Bronchial smooth muscle cell (primary cell): ENCODE results near the gene MED29. TPM values are rescaled to one million over a fixed set of nuclear protein-coding genes. Genes with fewer than 3 reads are reported as not detected.

Experiments
- total RNA-seq: library from RNA; depleted of rRNA; stranded (reverse); fragments of >200 nt; gene quantifications from 2 replicates; pipeline ENCODE4 v1.2.1, GENCODE V29; 2014

MED29 gene, protein sequence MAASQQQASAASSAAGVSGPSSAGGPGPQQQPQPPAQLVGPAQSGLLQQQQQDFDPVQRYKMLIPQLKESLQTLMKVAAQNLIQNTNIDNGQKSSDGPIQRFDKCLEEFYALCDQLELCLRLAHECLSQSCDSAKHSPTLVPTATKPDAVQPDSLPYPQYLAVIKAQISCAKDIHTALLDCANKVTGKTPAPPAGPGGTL
- 12.8 and 19.1 TPM in 2 replicates for total RNA-seq

GRCh38 chr19:39390751-39391437 lies at the start of gene MED29, which contains the start of gene PAF1:
MED29 (plus strand) TSS chr19:39391378; CDS start chr19:39391423, 45 bp downstream.
PAF1 (minus strand) TSS chr19:39391106; CDS start chr19:39390864, 242 bp downstream.

GRCh38 chr19:39341719-39342604 lies 49.2 kb upstream of the MED29 start, which contains the start of gene SAMD4B:
SAMD4B (plus strand) TSS chr19:39342421; CDS start chr19:39356894, 14,473 bp downstream.

GRCh38 chr19:39406656-39407409 lies 15.7 kb downstream of the MED29 start, which contains the start of gene ZFP36:
ZFP36 (plus strand) TSS chr19:39406847; CDS start chr19:39406905, 58 bp downstream.

DNA sequence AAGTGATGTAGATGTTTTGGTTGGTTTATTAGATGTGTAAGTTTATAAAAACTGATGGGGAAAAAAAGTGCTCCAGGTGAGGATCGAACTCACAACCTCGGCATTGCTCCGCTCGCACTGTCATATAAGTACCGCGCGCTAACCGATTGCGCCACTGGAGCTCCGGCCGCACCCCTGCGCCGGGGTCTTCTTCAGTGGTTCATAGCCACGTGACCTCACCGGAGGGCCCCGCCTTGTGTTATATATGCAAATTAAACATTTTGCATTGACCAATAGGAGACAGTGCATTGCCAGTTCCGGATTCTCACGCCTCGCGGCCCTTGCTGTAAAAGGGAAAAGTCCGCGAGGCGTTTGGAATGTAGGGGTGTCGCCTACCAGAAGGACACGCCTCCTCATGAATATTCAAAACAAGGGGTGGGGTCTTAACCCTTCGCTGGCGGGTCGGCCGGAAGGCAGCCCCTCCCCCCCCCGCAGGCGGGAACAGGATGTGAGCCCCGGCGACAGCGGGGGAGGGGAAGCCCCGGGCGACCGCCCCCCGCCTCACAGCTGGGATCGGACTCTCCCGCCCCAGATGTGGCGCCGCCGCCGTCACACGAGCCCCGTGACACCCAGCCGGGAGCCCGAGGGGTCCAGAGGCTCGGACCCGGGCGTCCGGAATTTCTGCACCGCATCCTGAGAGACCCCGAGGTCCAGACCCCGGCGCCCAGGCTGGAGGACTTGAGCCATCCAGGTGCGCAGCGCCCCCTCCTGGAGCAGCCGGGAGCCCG lies 21.1 kb downstream of the MED29 start, which contains the start of gene PLEKHG2:
Gene PLEKHG2 (plus strand): TSS at position 570 of the 767 bp plus-strand sequence. CDS start 1,418 bp downstream, outside the sequence.

DNA sequence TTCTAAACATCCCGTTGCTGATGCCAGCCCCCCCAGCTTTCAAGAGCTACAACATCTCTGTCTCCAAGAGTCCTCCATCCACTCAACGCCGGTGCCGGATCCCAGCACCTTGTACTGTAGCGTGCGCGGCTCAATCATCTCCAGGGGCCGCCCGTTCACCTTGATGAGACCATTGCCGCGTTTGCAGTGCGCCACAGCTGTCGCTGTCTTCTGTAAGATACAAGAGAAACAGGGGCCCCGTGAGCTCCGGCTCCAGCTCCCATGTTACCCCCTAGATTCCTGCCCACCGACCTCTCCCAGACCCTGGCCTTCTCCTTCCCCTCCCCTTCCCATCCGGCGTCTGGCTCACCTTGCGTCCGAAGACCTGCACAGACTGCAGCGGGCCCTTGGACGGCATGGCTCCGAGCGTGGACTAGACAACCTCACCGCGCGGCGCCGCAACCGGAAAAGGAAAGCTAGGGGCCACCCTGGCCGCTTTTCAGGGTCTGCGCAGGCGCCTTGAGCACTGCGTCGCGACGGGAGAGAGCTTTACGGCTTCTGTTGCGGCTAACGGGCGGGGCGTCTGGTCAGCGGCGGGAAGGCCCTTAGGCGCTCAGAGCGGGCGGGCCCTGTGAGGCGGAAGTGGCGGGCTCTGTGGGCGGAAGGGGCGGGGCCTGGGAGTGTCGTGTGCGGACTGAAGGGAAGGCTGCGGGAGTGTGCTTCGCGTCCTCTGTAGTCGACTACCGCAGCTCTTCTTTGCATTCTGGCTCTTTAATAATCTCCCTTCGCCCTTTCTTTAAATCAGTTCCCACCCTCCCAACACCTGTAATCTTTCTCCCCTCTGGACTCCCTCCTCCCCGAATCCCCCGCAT lies 44.5 kb downstream of the MED29 start, which contains the start of gene RPS16:
Gene RPS16 (minus strand): TSS at position 451 of the 851 bp plus-strand sequence. CDS start 54 bp downstream, at position 397.

DNA sequence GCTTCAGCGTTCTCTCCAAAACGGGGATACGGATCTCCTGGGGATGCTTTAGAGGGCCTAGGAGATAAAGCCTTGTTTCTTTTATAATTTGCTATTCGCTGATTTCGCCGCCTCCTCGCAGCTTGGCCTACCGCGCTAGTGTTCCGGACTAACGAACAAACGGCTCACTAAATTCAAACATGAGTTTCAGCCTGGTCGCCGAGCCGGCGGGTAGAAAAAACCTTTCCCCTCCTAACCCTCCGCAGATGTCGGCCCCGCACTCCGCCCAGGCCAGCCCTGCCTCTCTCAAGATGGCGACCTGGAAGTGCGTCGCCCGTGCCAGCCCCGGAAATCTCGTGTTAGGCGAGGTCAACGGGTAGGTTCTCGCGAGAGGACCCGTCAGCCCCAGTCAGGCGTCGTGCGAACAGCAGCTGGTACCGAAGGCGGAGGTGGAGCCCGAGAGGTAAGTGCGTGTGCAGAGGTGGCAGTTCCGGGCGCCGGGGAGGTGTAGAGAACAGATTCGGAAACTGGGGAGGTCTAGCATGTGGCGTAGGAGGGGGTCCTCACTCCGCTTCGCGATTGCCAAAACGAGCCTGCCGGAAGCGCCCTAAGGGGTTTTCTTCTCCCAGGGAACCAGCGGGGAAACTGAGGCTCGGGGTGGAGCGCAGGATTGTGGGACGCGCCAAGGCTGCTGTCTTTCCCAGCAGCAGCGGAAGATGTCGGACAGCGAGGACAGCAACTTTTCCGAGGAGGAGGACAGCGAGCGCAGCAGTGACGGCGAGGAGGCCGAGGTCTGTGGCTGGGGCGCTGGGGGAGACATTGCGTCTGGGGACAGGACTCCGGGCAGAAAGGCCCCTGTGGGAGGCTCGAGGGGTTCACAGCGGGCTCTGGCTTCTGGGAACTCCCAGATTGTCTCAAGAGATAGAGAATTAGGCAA lies 54.3 kb downstream of the MED29 start, which contains the start of gene SUPT5H:
Gene SUPT5H (plus strand): TSS at position 387 of the 916 bp plus-strand sequence. CDS start 309 bp downstream, at position 696.

Other genes with a start within 250 kb of the MED29 start
- under 0.01 TPM in 1 of 2 replicates, not detected in the other for gene NCCRP1, start 194.4 kb upstream of the MED29 start, total RNA-seq
- gene SYCN, start 187.1 kb upstream of the MED29 start, total RNA-seq: not detected in 2 replicates
- not detected in 2 replicates for gene IFNL3, start 146.4 kb upstream of the MED29 start, total RNA-seq
- gene IFNL4, start 142.5 kb upstream of the MED29 start, total RNA-seq: not detected in 2 replicates
- gene IFNL2, start 123.0 kb upstream of the MED29 start, total RNA-seq: not detected in 2 replicates
- gene IFNL1, start 95.0 kb upstream of the MED29 start, total RNA-seq: not detected in 2 replicates
- gene LRFN1, start 70.5 kb upstream of the MED29 start, total RNA-seq: under 0.01 TPM in 2 replicates
- 0.32 and 0.60 TPM in 2 replicates for gene GMFG, start 55.3 kb upstream of the MED29 start, total RNA-seq
- 38.6 and 53.2 TPM in 2 replicates for gene SAMD4B, start 49.0 kb upstream of the MED29 start, total RNA-seq
- gene PAF1, start 272 bp upstream of the MED29 start, total RNA-seq: 57.8 and 61.7 TPM in 2 replicates
- 2.4 and 3.0 TPM in 2 replicates for gene ZFP36, start 15.5 kb downstream of the MED29 start, total RNA-seq
- 11.0 and 23.0 TPM in 2 replicates for gene PLEKHG2, start 21.3 kb downstream of the MED29 start, total RNA-seq
- 96.1 and 102 TPM in 2 replicates for gene RPS16, start 44.6 kb downstream of the MED29 start, total RNA-seq
- 70.6 and 85.5 TPM in 2 replicates for gene SUPT5H, start 54.2 kb downstream of the MED29 start, total RNA-seq
- 37.1 and 46.2 TPM in 2 replicates for gene TIMM50, start 89.5 kb downstream of the MED29 start, total RNA-seq
- under 0.01 and 0.16 TPM in 2 replicates for gene DLL3, start 107.6 kb downstream of the MED29 start, total RNA-seq
- not detected in 2 replicates for gene SELENOV, start 123.8 kb downstream of the MED29 start, total RNA-seq
- gene EID2B, start 141.5 kb downstream of the MED29 start, total RNA-seq: 2.1 and 3.8 TPM in 2 replicates
- gene EID2, start 148.8 kb downstream of the MED29 start, total RNA-seq: 6.7 and 13.6 TPM in 2 replicates
- gene LGALS13, start 211.1 kb downstream of the MED29 start, total RNA-seq: not detected in 2 replicates